IPS-NIHi7 (cell line): ENCODE data around the gene HIGD2A.

Experiments used
- DNase-seq: peaks from one replicate; pipeline ENCODE4 v3.0.0; 2012; ENCODE audit warnings: mixed read lengths; ENCODE audit errors: extremely low spot score

The HIGD2A gene

DNA sequence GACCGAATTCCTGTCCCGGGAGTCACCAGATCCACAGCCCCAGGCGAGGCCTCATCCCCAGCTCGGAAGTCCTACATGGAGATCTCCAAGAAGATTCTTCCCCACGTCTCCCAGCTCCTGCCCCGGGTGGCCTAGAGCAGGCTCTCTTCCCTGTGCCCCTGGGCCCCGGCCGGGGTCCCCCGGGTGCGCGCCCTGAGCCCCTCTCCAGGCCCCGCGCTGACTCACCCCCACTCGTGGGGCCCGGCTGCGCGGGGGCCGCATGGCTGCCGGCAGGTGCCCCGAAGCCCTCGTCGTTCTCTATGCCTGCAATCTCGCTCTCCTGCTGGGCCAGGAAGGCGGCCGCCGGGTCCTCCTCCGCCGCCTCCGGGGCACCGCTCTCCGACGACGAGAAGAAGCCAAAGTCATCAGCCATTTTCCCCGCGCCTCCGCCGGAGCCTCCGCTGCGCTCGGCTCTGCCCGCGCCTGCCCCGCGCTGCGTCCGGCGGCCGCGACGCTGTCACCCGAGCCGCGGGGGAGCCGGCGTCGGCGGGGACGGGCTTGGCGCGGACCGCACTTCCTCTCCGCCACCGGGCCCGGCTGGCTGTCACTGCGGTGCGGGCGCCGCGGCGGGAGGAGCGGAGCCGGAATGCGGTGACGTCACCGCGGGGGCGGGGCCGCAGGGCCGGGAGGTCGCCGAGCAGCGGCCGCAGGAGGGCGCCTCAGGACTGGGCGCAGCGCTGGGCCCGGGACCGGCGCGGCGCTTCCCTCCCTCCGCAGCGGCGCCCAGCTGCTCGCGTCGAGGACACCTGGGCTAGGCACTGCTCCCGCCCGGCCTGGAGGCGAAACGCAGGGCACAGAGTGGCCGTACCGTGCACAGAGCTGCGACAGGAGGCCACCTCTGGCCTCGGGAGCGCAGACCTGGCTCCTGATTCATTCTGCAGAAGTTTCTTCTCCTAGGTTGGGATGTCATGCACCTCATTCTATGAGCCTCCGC, 27.7 kb downstream of the HIGD2A start, which contains the start of gene CLTB:
TSS of gene CLTB (minus strand) at position 588 of the 973 bp plus-strand sequence. CDS start at position 412, 176 bp downstream.
- peak; percentile 94 for DNase-seq

DNA sequence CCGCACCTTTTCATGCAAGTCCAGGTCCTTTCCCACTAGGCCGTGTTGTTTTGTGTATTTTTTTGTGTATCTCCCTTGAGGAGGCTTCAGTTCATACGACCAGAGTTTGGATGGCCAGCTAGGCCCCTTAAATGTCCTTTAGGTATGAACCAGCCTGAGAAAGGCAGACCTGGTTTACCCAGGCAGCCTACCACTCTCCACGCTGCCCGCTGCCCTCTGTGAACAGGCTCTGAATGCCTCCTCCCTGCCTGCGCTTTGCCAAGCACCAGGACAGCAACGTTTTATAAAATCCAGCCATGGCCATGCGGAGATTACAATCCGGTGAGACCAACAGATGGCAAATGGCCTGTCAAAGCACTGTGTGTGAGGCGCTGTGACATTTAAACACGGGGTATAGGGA, 28.4 kb downstream of the HIGD2A start:
- no peak for DNase-seq

DNA sequence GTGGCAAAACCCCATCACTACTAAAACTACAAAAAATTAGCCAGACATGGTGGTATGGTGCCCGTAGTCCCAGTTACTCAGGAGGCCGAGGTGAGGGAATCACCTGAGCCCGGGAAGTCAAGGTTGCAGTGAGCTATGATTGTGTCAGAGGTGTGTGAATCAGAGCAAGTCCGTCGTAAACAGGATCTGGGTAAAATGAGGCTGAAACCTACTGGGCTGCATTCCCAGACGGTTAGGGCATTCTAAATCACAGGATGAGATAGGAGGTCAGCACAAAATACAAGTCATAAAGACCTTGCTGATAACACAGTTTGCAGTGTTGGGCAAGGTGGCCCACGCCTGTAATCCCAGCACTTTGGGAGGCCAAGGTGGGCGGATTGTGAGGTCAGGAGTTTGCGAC, 29.7 kb downstream of the HIGD2A start:
- DNase-seq = no peak

DNA sequence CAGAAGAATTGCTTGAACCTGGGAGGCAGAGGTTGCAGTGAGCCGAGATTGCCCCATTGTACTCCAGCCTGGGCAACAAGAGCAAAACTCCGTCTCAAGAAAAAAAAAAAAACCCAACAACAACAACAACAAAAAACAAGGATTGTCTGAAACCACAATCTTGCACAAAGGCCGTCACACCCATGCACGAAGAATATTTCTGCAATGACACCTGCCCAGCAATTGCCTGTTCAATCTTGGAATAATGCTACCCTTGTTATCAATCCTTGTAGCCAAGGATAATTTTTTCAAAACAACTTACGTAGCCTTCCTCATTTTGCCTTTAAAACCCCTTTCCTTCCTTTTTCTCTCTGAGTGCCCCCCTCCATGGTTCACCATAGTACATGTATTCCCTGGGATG, 31.5 kb downstream of the HIGD2A start:
- DNase-seq = no peak

DNA sequence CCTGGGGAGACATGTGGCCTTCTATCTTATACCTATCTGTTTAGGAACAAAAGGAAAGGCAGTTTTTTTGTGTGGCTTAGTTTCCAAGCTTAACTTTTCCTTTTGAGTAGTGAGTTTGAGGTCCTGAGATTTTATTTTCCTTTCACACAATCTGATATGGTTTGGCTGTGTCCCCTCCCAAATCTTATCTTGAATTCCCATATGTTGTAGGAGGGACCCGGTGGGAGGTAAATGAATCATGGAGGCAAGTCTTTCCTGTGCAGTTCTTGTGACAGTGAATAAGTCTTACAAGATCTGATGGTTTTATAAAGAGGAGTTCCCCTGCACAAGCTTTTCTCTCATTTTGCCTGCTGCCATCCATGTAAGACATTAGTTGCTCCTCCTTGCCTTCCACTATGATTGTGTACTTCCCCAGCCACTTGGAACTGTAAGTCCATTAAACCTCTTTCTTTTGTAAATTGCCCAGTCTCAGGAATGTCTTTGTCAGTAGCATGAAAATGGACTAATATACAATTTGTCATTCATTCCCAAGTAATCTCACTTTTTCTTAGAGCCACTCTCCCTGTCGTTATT, 32.5 kb downstream of the HIGD2A start:
- DNase-seq = no peak

DNA sequence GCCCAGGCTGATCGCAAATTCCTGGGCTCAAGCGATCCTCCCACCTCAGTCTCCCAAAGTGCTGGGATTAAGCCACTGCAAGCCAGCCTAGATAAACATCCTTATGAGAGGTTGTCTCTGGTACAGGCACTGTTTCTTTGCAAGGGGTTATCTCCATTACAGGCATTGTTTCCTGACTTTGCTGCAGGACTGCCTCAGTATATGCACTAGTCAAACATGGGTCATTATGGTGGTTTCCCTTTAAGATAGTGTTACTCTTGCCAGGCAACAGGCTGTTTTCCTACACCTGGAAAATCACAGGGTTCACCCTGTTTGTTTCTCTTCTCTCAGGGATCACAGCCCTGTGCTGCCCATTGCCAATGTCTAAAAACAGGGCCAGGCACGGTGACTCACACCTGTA, 35.6 kb downstream of the HIGD2A start:
- DNase-seq = no peak

DNA sequence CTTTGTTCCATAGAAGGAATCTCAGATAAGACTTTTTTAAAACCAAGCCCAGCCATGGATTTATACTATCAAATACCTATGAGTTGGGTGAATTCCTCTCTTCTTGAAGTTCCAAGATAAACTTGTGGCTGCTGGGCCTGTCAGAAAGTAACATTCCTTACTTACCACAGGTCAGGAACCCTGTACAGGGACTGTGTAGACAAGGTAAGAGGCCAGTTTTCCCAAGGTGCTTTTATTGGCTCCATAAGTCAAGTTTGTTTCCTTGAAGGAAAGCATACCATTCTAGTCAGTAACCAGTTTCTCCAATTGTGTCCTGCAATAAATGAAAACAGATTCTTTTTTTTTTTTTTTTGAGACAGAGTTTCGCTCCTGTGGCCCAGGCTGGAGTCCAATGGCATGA, 36.6 kb downstream of the HIGD2A start:
- DNase-seq = no peak

DNA sequence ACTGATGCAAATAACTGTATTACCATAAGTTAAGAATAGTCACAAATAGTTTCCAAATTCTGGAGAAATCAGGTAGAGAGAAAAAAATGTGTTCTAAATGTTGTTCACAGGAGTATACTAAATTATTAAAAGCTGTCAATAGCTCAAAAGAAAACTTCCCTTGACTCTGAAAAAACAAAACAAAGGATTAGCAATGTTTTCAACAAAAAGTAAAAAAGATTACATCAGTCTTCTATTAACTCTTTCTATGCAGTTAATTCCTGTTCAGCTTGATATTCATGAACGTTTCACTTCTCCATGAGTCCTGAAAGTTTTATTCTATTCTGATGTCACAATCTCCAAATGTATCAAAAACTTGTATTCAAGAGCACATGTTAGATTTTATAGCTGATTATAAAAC, 37.2 kb downstream of the HIGD2A start:
- DNase-seq = no peak

DNA sequence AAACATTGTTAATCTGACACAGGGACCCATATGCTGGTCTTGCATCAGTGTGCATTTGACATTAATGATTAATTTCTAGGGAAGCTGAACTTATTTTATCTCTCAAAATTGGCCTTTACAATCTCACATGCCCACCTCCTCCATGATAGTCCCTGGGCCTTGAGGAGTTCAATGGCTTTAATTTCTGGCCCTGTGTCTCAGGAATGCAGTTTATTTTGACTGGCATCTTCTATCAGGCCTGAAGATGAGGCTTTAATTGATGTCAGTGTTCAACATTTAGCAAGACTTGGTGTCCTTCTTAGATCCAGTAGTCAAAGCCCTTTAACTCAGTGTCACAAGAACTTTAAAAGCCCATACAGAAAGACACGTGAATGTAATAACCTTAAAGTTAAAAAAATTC, 38.3 kb downstream of the HIGD2A start:
- no peak for DNase-seq

DNA sequence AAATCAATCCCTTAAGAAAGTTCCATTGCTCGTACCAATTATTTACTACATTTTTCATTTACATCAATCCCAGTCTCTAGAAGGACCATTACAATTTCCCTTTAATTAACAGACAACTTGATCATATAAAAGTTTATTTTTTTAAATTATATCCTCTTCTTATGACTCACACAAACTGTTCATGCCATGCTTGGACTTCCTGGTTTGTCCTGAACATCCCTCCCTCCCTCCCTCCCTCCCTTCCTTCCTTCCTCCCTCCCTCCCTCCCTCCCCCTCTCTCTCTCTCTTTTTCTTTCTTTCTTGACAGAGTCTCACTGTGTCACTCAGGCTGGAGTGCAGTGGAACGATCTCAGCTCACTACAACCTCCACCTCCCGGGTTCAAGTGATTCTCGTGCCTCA, 39.4 kb downstream of the HIGD2A start:
- DNase-seq = no peak

DNA sequence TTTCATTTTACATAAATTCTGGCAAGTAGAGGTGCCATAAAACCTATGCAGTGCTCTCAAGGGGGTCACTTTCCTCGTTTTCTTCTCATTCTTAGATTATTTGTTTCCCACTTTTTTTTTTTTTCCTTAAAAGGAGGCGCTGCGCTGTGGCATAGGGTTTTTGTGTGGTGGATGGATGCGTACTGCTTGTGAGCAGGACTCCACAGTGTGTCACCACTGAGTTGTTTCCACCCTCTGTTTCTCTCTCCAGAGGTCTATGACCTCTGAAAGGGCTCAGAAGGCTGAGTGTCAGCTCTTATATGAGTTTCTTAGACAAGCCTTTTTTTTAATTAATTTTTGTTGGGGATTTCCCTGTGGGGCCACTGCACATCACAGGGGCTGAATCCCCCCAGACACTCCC, 41.4 kb downstream of the HIGD2A start:
- DNase-seq = no peak

DNA sequence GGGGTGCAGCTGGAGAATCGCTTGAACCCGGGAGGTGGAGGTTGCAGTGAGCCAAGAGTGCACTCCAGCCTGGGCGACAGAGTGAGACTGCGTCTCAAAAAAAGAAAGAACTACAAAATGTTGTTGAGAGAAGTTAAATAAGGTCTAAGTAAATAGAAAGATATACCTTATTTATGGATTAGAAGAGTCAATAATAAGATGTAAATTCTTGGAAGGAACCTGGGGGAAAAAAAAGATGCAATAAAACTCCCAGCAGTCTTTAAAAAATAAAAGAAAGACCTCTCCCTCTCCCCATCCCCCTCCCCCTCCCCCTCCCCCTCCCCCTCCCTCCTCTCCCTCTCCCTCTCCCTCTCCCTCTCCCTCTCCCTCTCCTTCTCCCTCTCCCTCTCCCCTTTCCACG, 44.2 kb downstream of the HIGD2A start:
- no peak for DNase-seq

DNA sequence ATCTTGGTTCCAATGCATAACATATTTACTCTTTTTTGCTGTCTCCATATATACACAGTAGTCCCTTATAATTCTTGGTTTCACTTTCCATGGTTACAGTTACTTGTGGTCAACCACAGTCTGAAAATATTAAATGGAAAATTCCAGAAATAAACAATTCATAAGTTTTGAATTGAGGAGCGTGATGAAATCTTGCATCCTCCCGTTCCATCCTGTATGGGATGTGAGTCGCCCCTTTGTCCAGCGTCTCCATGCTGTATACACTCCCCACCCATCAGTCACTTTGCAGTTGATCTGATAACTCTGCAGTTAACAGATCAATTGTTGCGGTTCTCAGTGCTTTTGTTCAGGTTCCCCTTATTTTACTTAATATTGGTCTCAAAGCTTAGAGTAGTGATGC, 48.1 kb downstream of the HIGD2A start:
- DNase-seq = no peak

DNA sequence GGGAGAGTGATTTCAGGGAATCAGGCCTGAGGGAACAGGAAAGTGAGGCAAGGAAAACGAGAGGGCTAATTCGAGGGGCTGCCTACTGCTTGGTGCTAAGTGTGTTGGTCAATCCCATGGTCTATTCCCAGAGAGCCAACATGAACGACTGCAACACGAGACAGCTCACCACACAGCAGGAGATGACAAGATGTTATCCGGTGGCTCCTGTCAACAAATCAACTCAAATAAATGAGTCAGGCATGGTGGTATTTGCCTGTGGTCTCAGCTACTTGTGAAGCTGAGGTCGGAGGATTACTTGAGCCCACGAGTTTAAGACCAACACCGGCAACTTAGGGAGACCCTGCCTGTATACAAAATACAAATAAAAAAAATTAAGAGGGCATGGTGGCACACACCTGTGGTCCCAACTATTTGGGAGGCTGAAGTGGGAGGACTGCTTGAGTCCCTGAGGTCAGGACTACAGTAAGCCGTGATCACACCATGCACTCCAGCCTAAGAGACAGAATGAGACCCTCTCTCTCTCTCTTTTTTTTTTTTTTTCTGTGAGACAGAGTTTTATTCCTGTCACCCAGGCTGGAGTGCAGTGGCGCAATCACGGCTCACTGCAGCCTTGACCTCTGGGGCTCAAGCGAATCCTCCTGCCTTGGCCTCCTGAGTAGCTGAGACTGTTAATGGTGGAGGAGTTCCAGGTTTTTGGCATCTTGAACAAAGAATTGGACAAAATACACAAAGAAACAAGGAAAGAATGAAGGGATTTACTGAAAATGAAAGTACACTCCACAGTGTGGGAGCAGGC, 50.6 kb downstream of the HIGD2A start:
- DNase-seq = peak; percentile 19
